HG02943 (cell line): ENCODE data around the gene PRSS38.

ENCODE experiments used
- ATAC-seq: cut with Tn5 transposase; IDR thresholded peaks from one replicate; pipeline ENCODE4 v1.9.1; 2021; ENCODE audit warnings: mild to moderate bottlenecking, low read depth, moderate library complexity; ENCODE audit not compliant: unreplicated experiment

The PRSS38 gene

GRCh38 chr1:227883641-227884301, 68.3 kb downstream of the PRSS38 start:
- ATAC-seq = no peak

GRCh38 chr1:227884370-227885134, 69.1 kb downstream of the PRSS38 start:
- ATAC-seq = no peak

DNA sequence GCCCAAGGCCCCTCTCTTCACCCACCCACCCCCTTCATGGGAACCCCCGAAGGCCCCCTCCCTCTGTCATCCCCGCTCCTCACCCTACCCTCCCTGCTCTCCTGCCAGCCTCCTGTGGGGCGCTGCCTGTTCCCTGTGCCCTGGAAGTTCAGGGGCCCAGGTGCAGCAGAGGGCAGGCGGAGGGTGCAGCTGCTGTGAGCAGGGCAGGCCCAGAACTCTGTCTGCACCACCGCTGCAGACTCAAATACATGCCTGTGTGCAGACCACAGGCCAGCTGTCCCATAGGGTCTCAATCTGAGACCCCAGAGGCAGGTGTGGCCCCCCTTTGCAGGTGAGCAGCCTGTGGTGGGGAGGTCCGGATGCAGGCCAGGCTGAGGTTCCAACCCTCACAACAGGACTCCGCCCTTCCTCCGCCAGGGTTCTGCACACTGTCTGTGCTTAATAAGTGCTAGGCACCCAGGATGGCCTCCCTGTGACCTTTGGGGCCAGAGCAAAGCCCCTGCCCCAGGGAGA, 69.7 kb downstream of the PRSS38 start:
- ATAC-seq = no peak

DNA sequence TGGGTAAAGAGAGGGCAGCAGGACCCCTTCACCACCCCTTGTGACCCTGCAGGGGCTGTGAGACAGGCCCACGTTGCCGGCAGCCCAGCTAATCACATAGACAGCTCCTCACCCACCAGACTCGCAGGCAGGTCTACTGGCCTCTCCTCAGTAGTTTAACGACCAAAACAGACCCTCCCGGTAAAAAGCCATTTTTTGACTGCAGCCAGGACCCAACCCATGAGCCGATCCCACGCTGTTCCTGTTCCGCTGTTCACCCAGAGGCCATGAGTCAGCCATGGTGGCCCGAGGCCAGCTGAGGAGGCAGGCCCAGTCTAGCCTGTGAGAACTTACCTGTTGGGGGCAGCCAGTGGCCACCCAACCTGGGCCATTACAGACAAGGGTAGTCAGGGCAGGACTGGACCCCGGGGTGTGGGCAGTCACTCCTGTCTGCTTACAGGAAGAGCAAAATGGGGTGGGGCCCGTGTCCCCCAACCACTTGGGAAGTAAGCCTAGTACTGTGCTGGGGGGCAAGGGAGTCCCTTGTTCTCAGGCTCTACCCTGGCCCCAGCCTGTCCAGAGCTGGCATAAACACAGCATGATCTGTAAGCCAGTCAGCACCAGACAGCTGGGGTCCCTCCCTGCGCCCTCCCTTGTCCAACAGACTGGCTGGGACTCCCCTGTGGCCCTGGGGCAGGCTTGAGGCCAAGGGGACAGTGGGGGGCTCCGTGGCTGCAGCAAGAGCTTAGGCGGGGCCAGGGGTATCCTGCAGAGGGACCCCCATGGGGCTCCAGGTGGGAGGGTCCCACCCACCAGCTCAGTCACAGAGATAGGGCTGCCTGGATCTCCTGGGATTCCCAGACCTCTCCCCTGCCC, 70.4 kb downstream of the PRSS38 start:
- no peak for ATAC-seq

- no peak for ATAC-seq
Observed at GRCh38 chr1:227886503-227886961, 71.1 kb downstream of the PRSS38 start.

GRCh38 chr1:227886993-227887696, 71.7 kb downstream of the PRSS38 start:
- no peak for ATAC-seq

- ATAC-seq = no peak
Observed at GRCh38 chr1:227887697-227888403, 72.4 kb downstream of the PRSS38 start.

DNA sequence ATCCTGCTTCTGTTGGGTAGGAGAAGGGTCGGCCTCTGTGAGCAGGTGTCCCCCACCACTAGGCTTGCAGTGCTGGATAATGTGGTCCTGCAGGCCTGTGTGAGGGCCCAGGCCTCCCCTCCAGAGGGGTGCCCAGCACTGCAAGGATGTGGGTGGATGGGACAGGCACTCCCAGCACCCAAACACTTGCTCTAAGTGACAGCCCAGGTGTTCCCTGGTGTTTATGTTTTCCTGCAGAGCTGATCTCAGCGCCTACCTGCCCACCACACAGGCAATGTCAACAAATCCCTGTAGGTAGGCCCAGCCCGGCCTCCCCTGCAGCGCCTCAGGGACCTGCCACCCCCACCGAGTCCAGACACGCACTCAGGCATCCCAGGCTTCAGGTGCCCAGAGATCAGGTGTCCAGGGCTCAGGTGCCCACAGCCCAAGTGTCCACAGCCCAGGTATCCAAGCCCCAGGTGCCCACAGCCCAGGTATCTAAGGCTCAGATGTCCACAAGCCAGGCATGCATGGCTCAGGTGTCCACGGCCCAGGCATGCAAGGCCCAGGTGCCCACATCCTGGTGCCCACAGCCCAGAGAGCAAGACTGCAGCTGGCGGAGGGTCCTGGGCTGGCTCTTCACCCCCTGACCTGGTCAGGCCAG, 73.0 kb downstream of the PRSS38 start:
- no peak for ATAC-seq

- no peak for ATAC-seq
Observed at GRCh38 chr1:227889047-227889862, 73.8 kb downstream of the PRSS38 start.

GRCh38 chr1:227889863-227890405, 74.5 kb downstream of the PRSS38 start:
- ATAC-seq = no peak

GRCh38 chr1:227890451-227891222, 75.2 kb downstream of the PRSS38 start:
- ATAC-seq = no peak

- ATAC-seq = no peak
Observed at GRCh38 chr1:227891223-227891954, 75.9 kb downstream of the PRSS38 start.

DNA sequence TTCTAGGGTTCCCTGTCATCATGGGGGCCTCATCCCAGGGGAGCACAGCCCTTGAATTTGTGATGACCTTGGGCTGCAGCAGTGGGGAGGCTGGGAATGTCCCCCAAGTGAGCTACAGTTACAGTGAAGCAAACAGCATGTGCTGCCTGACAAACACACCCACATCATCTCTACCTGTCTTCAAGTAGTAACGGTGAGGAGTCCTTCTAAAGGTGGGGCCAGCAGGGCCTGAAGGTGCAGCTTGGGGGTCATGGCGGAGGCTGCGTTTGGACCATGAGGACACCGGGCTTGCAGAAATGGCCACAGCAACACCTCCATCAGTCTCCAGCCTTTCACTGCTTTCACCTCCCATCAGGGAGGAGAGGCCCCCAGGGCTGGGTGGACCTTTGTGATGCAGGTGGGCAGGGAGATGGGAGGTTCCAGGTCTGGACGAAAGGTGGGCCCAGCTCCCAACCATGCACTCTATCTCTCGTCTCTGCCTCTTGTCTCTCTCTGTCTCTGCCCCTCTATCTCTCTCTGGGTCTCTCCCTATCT, 76.5 kb downstream of the PRSS38 start:
- ATAC-seq = no peak

DNA sequence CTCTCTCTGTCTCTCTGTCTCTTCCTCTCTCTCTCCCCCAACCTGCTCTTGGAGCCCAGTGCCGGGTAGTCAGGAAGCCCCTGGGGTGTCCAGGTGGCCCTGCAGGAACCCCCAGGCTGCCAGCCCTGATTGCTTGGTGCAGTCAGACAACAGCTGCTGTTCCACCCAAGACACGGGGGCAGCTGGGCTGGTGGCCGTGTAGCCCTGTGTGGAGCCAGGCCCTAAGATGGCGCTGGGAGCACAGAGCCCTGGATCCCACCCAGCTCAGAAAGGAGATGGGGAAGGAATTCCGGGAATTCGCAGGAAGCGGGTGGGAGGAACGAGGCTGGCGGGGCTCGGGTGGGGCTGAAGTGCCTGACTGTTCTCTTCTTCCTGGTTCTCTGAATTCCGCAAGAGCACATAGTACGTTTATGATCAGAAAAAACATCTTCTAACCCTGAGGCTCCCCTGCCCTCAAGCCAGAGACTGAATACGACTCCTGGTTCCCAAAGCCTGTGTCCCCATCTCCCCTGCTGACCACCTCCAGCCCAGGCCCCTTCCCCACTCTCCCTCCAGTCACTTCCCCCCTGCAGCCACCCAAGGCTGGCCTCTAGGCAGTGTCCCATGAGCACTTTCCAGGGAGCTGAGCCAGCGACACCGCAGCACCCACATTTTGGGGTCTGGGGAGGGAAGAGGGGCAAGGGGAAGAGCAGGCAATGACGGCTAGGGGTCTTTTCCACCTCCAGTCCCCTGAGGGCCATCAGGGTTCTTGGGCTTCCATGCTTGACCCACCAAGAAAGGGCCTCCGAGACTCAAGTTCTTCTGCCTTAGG, 77.2 kb downstream of the PRSS38 start:
- no peak for ATAC-seq

DNA sequence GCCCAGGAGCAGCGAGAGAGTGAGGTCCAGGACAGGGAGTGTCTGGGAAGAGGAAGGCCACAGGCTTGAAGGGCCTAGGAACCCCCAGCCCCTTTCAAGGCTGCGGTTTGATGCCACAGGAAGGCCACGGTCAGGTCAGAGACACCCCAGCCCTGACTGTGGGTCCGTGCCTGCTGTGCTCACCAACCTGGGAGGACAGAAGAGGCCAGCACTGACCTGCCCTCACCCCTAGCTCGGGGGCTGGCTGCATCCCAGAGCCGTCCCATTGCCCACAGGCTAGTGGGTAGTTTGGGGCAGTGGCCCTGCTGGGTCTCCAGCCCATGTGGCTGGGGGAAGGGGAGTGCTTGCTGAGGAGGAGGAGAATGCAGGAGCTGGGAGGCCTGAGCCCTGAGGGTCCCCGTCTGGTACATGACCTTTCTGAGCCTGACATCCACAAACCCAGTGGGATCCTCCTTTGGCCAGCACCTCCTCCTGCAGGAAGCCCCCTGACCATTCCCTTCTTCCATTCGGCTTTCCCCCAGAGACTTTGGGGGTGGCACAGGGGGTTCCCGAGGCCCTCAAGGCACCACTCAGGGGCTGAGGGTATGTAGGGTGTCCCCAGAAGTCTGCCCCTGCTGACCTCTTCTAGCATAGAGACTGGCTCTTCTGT, 77.9 kb downstream of the PRSS38 start:
- ATAC-seq = no peak
